GM12878 (cell line): ENCODE data around the gene VBP1.

ENCODE experiments used
- CHD2 ChIP-seq: IDR thresholded peaks from 2 replicates; pipeline ENCODE4 v1.6.1; 2011; ENCODE audit warnings: low read depth, low read length, improper control_type of control experiment, borderline replicate concordance
- NFYB ChIP-seq: IDR thresholded peaks from 2 replicates; pipeline ENCODE4 v1.6.1; 2011; ENCODE audit warnings: low read depth, mild to moderate bottlenecking, low read length, improper control_type of control experiment, moderate library complexity; ENCODE audit not compliant: insufficient read depth
- ZZZ3 ChIP-seq: IDR thresholded peaks from 2 replicates; pipeline ENCODE4 v1.6.1; 2011; ENCODE audit warnings: low read depth; ENCODE audit not compliant: control insufficient read depth, insufficient read length

DNA sequence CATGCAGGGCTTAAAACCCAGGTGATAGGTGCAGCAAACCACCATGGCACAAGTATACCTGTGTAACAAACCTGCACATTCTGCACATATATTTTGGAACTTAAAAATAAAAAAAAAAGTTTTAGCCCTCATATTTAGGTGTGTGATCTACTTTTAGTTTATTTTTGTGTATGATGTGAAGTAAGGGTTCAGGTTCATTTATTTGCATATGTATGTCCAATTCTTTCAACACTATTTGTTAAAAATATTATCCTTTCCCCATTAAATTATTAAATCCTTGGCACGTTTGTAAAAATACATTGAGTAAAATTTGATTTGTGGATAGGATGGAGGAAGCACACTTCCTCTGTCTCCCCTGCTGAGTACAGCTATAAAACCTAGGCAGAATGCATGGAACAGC is 35.1 kb downstream of the VBP1 start:
- no peak for TF ChIP-seq NFYB
- TF ChIP-seq CHD2: no peak
- no peak for TF ChIP-seq ZZZ3
